NCI-H1930 (cell line): ENCODE data around the gene SRPRA.
"Not testable (repeated sequence)": the region's sequence is repeated elsewhere in the genome, so short reads cannot be mapped to it uniquely, and the experiment has no call there.

Experiments used
- DNase-seq, 2 experiments: peaks; one replicate each; lab custom pipeline; 2025; lab: John Stamatoyannopoulos, UW

Gene SRPRA

GRCh38 chr11:126282736-126283591 is 14.3 kb upstream of the SRPRA start, which contains the start of gene TIRAP:
TIRAP (plus strand) TSS chr11:126283093; CDS start chr11:126290895, 7,802 bp downstream.
- peak; percentile 6 to 50 for DNase-seq

GRCh38 chr11:126282361-126282735 is 13.7 kb upstream of the SRPRA start:
- no peak for DNase-seq

GRCh38 chr11:126281666-126282175 is 13.0 kb upstream of the SRPRA start:
- no peak for DNase-seq

GRCh38 chr11:126281245-126281644 is 12.6 kb upstream of the SRPRA start:
- no peak for DNase-seq

- no peak for DNase-seq
Observed at GRCh38 chr11:126280595-126280994, 11.9 kb upstream of the SRPRA start.

- DNase-seq, result no peak
Observed at GRCh38 chr11:126279191-126279590, 10.5 kb upstream of the SRPRA start.

GRCh38 chr11:126277780-126278179 is 9.1 kb upstream of the SRPRA start:
- DNase-seq, result no peak

- no peak for DNase-seq
Observed at GRCh38 chr11:126277322-126277721, 8.6 kb upstream of the SRPRA start.

GRCh38 chr11:126268361-126268707 is 361 bp downstream of the SRPRA start:
- no peak for DNase-seq

GRCh38 chr11:126267650-126268049 is 1.0 kb downstream of the SRPRA start:
- DNase-seq, result no peak

GRCh38 chr11:126265811-126266210 is 2.9 kb downstream of the SRPRA start:
- no peak for DNase-seq

GRCh38 chr11:126263489-126263888 is 5.2 kb downstream of the SRPRA start:
- DNase-seq, result no peak

- no peak for DNase-seq
Observed at GRCh38 chr11:126262216-126262615, 6.5 kb downstream of the SRPRA start.

GRCh38 chr11:126257764-126258163 is 10.9 kb downstream of the SRPRA start:
- DNase-seq, result no peak

GRCh38 chr11:126257144-126257543 is 11.6 kb downstream of the SRPRA start:
- no peak for DNase-seq

- no peak for DNase-seq
Observed at GRCh38 chr11:126256216-126256615, 12.5 kb downstream of the SRPRA start.

- not testable (repeated sequence) for DNase-seq
Observed at GRCh38 chr11:126255507-126255906, 13.2 kb downstream of the SRPRA start.

GRCh38 chr11:126254819-126255218 is 13.9 kb downstream of the SRPRA start:
- no peak for DNase-seq

GRCh38 chr11:126253265-126253664 is 15.4 kb downstream of the SRPRA start:
- no peak for DNase-seq

- no peak for DNase-seq
Observed at GRCh38 chr11:126246636-126247035, 22.1 kb downstream of the SRPRA start.

- DNase-seq, result no peak
Observed at GRCh38 chr11:126233391-126233790, 35.3 kb downstream of the SRPRA start.

- no peak for DNase-seq
Observed at GRCh38 chr11:126232683-126233082, 36.0 kb downstream of the SRPRA start.

- no peak for DNase-seq
Observed at GRCh38 chr11:126231725-126232459, 36.8 kb downstream of the SRPRA start.
